GM21576 (cell line): ENCODE results near the gene MED13L.
"Not testable (repeated sequence)": the region's sequence is repeated elsewhere in the genome, so short reads cannot be mapped to it uniquely, and the experiment has no call there.

Source experiments
- ATAC-seq: cut with Tn5 transposase; IDR thresholded peaks from one replicate; pipeline ENCODE4 v1.9.1; 2021; ENCODE audit warnings: mild to moderate bottlenecking, moderate library complexity; ENCODE audit not compliant: unreplicated experiment

Gene MED13L

GRCh38 chr12:116249938-116250337, 27.6 kb downstream of the MED13L start:
- ATAC-seq: no peak

DNA sequence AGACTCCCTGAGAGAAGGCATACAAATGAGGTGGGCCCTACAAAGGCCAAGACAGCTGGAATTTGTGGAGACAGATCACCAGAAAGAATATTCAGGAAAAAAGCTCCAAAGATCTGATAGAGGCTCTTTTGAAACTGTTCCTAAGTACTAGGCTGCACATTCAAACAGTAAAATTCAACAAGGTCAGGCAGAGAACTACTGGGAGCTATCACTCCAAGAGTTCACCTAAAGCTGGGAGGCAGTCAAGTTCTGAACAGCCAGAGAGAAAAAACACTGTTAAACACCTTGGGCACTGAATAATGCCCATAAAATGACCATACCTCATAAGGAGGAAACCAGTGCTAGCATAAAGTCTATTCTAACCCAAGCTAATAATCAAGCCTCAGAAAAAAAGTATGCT, 28.6 kb downstream of the MED13L start:
- ATAC-seq: no peak

DNA sequence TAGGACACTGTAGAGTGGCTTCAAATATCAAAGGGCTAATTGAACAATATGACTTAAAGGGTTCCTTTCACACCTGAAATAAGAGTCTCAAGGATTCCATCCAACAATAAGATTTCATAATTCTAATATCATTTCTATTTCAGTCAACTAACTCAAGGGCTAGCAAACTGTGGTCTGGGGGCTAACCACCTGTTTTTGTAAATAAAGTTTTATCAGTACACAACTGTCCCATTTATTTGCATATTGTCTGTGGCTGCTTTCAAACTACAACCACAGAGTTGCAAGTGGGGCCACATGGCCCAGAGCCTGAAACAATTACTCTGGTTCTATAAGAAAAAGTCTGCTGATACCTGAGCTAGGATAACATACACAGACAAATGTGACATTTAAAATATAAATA, 29.1 kb downstream of the MED13L start:
- no peak for ATAC-seq

DNA sequence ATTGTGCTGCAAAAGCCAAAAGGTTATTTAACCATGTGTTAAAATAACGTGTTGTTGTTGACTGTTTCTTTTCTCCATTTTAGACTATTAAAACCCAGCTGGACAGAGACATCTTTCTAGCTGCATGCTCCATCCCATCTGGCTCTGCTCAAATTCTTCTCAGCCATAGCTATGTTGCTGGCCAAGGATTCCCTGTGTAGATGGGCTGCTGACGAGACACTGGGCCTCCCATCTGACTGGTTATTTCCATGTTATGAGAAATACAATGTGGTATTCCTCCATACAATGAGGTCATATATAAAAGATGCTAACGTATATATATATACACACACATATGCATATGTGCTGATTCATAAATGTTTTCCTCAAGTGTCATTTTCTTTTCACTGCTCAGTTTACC, 30.1 kb downstream of the MED13L start:
- no peak for ATAC-seq

- ATAC-seq: no peak
These were observed 30.9 kb downstream of the MED13L start for GRCh38 chr12:116246490-116247179.

DNA sequence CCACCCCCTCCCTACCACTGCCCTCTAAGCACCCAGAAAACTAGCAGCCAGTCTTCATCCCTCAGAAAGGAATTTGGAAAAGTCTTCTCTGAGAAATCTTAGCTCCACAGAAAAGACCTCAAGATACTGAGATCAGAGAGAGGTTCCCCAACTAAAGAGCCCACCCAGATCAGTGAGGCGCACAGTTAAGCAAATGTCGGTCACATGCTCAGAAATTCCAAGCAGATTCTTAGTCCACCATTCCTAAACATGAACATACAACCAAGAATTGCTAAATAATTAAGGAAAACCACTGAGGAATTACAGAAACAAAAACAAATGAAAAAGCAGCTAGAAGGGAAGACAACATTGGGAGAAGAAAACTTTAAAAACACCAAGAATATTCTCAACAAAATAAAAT, 32.3 kb downstream of the MED13L start:
- ATAC-seq: no peak

DNA sequence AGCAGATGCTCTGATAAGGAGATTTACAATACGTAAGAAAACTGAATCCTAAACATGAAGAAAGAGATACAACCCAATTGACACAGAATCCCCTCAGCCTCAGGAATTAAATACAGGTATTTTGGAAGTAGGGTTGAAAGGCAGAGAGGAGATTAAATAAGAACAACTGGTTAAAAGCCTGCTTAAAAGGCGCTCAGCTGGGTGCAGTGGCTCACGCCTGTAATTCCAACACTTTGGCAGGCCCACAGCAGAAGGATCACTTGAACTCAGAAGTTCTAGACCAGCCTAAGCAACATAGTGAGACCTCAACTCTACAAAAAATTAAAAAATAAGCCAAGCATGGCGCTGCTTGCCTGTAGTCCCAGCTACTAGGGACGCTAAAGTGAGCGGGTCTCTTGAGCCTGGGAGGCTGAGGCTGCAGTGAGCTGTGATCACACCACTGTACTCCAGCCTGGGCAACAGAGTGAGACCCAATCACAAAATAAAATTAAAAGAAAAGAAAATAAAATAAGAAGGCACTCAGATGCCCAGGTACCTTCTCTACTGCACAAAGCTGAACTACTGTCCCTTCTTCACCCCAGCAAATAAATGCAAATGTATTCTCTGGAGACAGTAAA, 32.9 kb downstream of the MED13L start:
- no peak for ATAC-seq

GRCh38 chr12:116244001-116244400, 33.5 kb downstream of the MED13L start:
- no peak for ATAC-seq

- ATAC-seq: no peak
These were observed 34.8 kb downstream of the MED13L start for GRCh38 chr12:116242740-116243139.

DNA sequence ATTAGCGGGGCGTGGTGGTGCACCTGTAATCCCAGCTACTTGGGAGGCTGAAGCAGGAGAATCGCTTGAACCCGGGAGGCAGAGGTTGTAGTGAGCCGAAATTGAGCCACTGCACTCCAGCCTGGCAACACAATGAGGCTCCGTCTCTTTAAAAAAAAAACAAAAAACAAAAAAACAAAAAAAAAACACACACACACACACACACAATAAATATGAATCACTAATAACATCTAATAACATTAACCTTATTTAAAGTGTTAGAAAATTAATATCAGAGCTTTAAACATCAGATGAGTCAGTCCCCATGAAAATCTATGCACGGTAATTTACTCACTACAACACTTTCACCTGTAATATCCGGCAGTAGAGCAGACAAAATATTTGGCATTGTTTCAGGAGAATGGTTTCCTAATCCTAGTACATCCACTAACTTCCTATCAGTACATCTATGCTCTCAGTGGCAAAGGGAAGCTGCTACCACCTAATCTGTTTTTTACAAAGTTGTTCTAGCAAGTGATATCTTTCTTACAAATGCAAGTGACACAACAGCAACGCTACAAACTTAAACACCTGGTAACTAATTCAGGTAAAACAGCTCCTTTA, 36.2 kb downstream of the MED13L start:
- no peak for ATAC-seq

DNA sequence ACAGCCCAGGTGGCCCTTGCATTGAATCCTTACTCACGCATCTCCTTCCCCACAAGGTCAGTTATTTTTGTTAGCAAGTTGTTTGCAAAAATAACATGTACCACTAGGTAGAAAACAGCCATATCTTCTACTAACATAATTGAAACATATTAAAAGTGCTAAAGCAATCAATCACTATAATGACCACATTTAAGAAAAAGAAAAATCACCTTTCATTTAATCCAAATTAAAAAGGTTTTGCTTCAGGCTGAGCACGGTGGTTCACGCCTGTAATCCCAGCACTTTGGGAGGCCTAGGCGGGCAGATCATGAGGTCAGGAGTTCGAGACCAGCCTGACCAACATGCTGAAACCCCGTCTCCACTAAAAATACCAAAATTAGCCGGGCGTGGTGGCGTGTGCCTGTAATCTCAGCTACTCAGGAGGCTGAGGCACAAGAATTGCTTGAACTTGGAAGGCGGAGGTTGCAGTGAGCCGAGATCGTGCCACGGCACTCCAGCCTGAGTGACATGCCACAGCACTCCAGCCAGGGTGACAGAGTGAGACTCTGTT, 38.8 kb downstream of the MED13L start:
- not testable (repeated sequence) for ATAC-seq

DNA sequence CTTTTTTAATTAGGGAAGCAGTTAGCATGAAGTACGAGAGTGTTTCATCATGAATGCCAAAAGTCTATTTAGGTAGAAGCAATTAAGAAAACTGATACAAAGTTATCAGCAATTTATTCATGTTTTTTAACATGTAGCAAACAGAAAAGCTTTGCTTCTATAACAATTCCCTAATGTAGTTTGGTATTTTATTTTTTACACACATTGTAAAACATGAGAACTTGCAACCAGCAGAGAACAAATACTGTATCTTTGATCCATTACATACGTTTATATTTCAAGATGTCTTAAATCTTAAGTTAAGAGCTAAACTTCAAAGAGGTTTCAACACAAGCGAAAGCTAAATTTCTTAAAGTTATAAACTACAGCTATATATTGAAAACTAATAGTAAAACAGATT, 39.3 kb downstream of the MED13L start:
- ATAC-seq: no peak

DNA sequence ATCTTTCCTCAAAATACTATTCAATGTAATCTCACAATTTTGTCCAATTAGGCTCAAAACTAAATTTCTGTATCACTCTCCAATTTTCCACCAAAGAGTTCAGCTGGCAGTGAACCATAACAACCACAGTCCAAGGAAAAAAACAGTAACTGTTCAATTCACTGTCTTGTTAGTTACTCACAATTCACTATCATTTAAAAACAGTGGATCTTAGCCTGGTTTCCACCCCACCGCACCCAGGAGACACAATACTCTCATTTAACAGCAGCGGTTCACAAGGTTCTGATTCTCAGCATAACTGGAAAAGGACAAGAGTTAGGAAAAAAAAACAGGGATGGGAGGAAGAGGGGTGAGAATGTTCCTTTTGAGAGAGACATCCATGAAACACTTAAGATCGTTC, 40.5 kb downstream of the MED13L start:
- no peak for ATAC-seq

DNA sequence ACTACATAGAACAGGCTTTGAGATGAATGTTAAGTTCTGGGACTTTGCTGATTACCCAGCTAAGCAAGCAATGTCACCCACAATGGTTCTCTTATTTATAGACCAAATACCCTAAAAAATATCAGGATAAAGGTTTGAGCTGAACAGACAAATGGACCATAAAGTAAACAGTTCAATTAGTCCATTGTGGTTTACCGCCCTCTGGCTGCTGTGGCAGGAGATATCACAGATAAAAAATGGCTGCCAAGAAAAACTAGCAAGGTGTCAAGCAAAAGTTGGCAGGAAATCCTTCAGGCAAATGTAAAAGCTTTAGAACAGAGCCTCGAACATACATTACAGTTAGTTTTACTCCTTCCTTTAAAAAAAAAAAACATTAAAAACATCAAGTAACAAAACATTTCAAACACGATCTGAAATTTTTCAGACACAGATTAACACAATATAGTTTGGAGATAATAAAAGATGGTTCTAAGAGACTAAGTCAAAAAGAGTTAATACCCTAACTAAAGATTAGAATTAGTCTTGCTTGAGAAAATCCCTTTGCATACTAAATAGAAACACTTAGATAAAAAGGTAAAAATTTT, 41.3 kb downstream of the MED13L start:
- ATAC-seq: no peak

DNA sequence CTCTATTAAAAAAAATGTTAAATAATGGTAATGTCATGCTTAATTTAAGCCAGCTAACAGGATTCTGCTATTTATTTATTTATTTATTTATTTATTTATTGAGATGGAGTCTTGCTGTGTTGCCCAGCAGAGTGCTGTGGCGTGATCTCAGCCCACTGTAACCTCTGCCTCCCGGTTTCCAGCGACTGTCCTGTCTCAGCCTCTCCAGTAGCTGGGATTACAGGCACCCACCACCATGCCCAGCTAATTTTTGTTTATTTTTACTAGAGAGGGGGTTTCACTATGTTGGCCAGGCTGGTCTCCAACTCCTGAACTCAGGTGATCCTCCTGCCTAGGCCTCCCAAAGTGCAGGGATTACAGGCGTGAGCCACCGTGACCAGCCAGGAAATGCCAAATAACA, 43.3 kb downstream of the MED13L start:
- not testable (repeated sequence) for ATAC-seq

- no peak for ATAC-seq
These were observed 43.8 kb downstream of the MED13L start for GRCh38 chr12:116233669-116234068.

- no peak for ATAC-seq
These were observed 49.7 kb downstream of the MED13L start for GRCh38 chr12:116227811-116228210.

DNA sequence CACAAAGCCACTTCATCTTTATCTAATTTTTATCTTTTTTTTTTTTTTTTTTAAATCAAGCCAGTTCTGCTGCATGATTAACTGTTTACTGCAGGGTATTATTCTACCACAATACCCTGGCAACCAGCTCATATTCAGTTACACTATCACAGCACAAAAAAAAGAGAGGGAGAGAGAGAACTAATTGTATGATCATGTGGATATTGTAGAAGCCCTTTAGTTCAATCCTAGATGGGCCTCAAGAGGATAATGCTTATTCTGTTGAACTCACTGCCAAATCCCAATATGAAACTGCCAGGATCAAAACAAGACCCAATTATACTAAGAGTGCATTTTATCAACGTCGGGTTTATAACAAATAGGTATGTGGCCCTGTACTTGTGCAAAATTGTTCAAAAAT, 51.5 kb downstream of the MED13L start:
- ATAC-seq: no peak

DNA sequence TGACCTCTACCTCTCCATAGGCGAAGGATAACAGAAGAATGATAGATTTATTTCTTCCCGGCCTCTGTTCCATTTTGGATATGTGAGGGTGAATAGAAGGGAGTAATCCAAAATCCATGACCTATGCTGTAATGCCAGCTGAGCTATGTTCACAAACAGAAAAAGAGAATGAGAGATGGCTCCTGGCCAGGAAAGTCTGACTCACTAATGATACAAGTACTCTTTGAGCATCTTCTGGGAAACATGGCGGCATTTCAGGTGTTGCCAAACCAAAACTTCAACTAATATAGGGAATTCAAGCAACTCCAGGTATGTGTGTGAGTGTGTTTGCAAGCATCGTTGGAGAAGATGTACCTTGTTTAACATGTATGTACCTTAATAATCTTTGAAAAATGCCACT, 55.1 kb downstream of the MED13L start:
- no peak for ATAC-seq

DNA sequence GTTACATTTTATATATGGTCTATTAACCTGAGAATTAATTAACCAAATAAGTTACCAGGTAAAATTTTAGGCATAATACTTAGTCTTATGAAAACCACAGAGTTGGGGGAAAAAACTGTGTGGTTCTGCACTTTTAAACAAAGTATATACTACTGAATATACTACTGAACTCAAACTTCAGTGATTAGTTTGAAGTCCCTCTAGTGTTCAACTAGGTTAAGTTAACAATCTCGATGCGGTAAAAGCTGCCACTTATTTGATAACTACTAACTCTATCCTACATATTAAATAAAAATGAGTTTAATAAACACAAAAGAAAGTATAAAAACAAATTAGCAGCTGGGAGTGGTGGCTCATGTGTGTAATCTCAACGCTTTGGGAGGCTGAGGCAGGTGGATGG, 56.7 kb downstream of the MED13L start:
- no peak for ATAC-seq

DNA sequence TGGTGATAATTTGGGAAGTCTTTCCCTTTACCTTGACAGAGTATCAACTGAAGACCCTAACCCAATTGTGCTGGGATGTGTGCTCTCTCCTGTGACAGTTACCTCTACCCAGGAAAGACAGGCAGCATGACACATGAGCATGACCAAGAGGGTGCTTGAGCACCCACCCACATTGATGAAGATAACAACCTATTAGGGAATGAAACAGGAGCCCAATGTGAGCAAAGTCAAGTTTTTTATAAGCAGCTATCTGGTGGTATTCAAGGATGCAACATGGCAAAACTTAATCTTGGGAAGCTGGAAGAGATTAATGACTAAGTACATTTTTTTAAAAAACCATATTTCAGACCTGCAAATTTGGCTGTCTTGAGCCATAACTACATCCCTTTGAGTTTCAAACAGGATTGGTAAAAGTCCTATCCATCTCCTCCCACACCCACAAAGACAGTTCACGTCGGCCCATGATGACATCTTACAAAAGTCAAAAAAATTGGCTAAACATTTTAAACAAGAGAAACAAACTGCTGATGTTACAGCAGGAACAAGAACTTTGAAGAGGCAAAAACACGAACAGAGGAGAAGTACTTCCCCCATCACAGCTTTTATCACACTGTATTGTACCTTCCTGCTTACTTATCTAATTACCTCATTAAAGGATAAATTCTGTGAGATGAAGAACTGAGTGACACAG, 60.3 kb downstream of the MED13L start:
- no peak for ATAC-seq
